ENCODE data around the gene TCF25. TPM values are rescaled to one million over a fixed set of nuclear protein-coding genes. Genes with fewer than 3 reads are reported as not detected.

Gene TCF25
- total RNA-seq, 1 experiment from 2014 or later, result 345 TPM

- H4K20me1 ChIP-seq (ENCODE audit: insufficient read depth), result no peaks in the 10 kb centered on the region
- CTCF ChIA-PET, result no interaction called here
- no peak overlapping the region for H3K27ac ChIP-seq (ENCODE audit: low read depth, low read length)
- H3K79me2 ChIP-seq (ENCODE audit: insufficient read depth, low read length), result peaks cover 85% of the 10 kb centered on the region
- no peak for TF ChIP-seq SRF (IDR thresholded peaks at IDR 0.05; ENCODE audit: low read depth)
- no peak for TF ChIP-seq ZBTB33 (IDR thresholded peaks at IDR 0.05; ENCODE audit: extremely low read depth, insufficient replicate concordance, low read length)
- TF ChIP-seq EZH2 (IDR thresholded peaks at IDR 0.05), result no peak
- no peak for TF ChIP-seq EZH2phosphoT487 (IDR thresholded peaks at IDR 0.05; ENCODE audit: borderline replicate concordance)
- TF ChIP-seq SIN3A (IDR thresholded peaks at IDR 0.05; ENCODE audit: low read depth), result no peak
- TF ChIP-seq, protein P1, sequence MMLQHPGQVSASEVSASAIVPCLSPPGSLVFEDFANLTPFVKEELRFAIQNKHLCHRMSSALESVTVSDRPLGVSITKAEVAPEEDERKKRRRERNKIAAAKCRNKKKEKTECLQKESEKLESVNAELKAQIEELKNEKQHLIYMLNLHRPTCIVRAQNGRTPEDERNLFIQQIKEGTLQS (IDR thresholded peaks at IDR 0.05), result no peak
- TF ChIP-seq CEBPB (IDR thresholded peaks at IDR 0.05; ENCODE audit: low read depth), result no peak
- TF ChIP-seq ELF1 (IDR thresholded peaks at IDR 0.05; ENCODE audit: borderline replicate concordance, low read depth), result no peak
- TF ChIP-seq POLR2A (IDR thresholded peaks at IDR 0.05; ENCODE audit: borderline replicate concordance, extremely low read depth, insufficient read depth, insufficient read length), result no peak
- TF ChIP-seq EGR1 (IDR thresholded peaks at IDR 0.05; ENCODE audit: low read depth), result no peak
- TF ChIP-seq TCF7L2 (IDR thresholded peaks at IDR 0.05; ENCODE audit: borderline replicate concordance, extremely low read depth, insufficient read depth, insufficient read length), result no peak
- TF ChIP-seq FOSL1 (IDR thresholded peaks at IDR 0.05; ENCODE audit: low read depth), result no peak
- TF ChIP-seq SP1 (IDR thresholded peaks at IDR 0.05; ENCODE audit: low read depth), result no peak
- no peak for TF ChIP-seq ZNF274 (IDR thresholded peaks at IDR 0.05; ENCODE audit: low read depth, low read length)
- POLR2A ChIA-PET, result no interaction called here
- H3K4me1 ChIP-seq (ENCODE audit: control insufficient read depth in 1 of 2, insufficient read depth in 2 of 2, low read length in 2 of 2), result no peaks in the 10 kb centered on the region
- no TSS peak for BruUV-seq (replicated peaks)
- no peaks in the 10 kb centered on the region for H3K27me3 ChIP-seq (ENCODE audit: insufficient read depth, low read length)
- no peaks in the 10 kb centered on the region for H3K9me3 ChIP-seq (ENCODE audit: control insufficient read depth in 1 of 2, insufficient read depth in 1 of 2, low read depth in 1 of 2, low read length in 2 of 2)
- RAD21 ChIA-PET (ENCODE audit: low non-redundant PET in 1 of 2, low total read pairs in 2 of 2, uncharacterized antibody in 2 of 2, unreplicated experiment in 2 of 2), result no interaction called here
- no peak overlapping the region for H3K4me3 ChIP-seq (replicated peaks in 1 of 2; ENCODE audit: low read depth in 1 of 2, low read length in 2 of 2)
- intact Hi-C loops (cut with micrococcal nuclease), result no loop called here
- H3K9me2 ChIP-seq (ENCODE audit: insufficient read depth), result no peaks in the 10 kb centered on the region
- H3K4me2 ChIP-seq (ENCODE audit: low read length), result no peak overlapping the region
- DNase-seq (ENCODE audit: low read depth, low spot score) (no peak), ATAC-seq (no peak)
- H3K9ac ChIP-seq (ENCODE audit: low read length), result no peak overlapping the region
- peaks cover 43 to 55% of the 10 kb centered on the region in 2 experiments for H3K36me3 ChIP-seq (ENCODE audit: control insufficient read depth in 1 of 2, insufficient read depth in 2 of 2, low read length in 2 of 2)
- no peak overlapping the region for H2AFZ ChIP-seq (ENCODE audit: low read depth, low read length, poor library complexity, severe bottlenecking)
Measured at GRCh38 chr16:89880477-89881367, 7.3 kb downstream of the TCF25 start.

Measured in HCT116 (cell line).